MV-4-11 (cell line): Measurements from ENCODE around the gene LIME1.
"Not testable (repeated sequence)": the region's sequence is repeated elsewhere in the genome, so short reads cannot be mapped to it uniquely, and the experiment has no call there.

ENCODE experiments used
- DNase-seq: peaks from one replicate; lab custom pipeline; 2025; lab: John Stamatoyannopoulos, UW

LIME1 gene

GRCh38 chr20:63707558-63708300 is 28.7 kb upstream of the LIME1 start, which contains the start of the genes ARFRP1 and ZGPAT:
ARFRP1 (minus strand) TSS chr20:63707976; CDS start chr20:63707091, 885 bp downstream.
ZGPAT (plus strand) TSS chr20:63708039; CDS start chr20:63708581, 542 bp downstream.
- DNase-seq = peak; percentile 82

- DNase-seq = no peak
Observed at GRCh38 chr20:63708301-63709148, 27.9 kb upstream of the LIME1 start.

- DNase-seq = no peak
Observed at GRCh38 chr20:63709149-63709527, 27.3 kb upstream of the LIME1 start.

DNA sequence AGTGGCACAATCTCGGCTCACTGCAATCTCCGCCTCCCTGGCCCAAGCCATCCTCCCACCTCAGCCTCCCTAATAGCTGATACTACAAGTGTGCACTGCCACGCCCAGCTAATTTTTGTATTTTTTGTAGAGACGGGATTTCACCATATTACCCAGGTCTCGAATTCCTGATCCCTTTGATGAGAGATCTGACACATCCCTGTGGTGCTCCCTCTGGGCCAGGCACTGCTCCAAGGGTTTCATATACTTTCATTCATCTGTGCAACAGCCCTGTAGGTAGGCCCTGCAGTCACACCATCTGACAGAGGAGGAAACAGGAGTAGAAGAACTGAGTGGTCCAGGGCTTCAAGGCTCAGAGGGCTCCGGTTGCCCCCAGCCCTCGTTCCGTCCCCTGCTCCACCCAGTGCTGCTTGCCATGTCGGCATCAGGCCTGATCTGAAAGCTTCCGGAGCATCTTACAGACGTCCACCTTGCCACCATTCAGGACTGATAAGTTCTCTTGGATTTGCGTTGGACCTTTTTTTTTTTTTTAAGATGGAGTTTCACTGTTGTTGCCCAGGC is 25.3 kb upstream of the LIME1 start:
- DNase-seq = no peak

- no peak for DNase-seq
Observed at GRCh38 chr20:63712191-63712590, 24.3 kb upstream of the LIME1 start.

- no peak for DNase-seq
Observed at GRCh38 chr20:63714858-63715257, 21.6 kb upstream of the LIME1 start.

DNA sequence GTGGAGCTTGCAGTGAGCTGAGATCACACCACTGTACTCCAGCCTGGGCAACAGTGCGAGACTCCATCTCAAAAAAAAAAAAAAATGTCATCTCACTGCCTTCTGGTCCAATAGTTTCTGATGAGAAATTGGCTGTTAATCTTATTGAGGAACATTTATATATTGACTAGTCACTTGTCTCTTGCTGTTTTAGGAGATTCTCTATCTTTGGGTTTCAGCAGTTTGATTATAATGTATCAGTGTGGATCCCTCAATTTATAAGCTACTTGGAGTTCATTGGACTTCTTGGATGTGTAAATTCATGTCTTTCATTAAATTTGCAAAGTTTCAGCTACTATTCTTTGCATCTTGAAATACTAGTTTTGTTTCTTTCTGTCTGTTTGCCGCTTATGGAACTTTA is 17.5 kb upstream of the LIME1 start:
- no peak for DNase-seq

DNA sequence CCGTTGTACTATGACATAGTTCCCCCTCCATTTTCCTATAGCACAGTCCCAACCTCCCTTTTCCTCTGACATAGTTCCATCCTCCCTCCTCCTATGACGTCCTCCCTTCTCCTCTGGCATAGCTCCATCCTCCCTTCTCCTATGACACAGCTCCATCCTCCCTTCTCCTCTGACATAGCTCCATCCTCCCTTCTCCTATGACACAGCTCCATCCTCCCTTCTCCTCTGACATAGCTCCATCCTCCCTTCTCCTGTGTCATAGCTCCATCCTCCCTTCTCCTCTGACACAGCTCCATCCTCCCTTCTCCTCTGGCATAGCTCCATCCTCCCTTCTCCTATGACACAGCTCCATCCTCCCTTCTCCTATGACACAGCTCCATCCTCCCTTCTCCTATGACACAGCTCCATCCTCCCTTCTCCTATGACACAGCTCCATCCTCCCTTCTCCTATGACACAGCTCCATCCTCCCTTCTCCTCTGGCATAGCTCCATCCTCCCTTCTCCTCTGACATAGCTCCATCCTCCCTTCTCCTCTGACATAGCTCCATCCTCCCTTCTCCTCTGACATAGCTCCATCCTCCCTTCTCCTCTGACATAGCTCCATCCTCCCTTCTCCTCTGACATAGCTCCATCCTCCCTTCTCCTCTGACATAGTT is 13.4 kb upstream of the LIME1 start:
- DNase-seq = not testable (repeated sequence)

DNA sequence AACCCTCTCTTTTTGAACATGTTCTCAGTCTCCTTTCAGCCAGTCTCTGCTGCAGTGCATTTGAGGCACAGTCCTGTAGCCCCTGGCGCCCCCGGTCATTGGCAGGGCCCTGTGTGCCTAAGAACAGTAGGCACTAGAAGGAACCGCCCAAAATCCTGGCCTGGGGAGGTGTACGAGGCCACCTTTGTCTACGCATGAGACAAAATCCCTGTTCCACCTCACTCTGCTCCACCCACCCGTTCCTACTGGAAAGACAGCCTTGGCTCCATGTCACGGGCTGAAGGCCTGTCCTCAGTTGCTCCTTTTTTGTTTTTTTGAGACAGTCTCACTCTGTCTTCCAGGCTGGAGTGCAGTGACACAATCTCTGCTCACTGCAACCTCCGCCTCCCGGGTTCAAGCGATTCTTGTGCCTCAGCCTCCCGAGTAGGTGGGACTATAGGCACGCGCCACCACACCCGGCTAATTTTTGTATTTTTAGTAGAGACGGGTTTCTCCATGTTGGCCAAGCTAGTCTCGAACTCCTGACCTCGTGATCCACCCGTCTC is 6.2 kb upstream of the LIME1 start:
- not testable (repeated sequence) for DNase-seq

DNA sequence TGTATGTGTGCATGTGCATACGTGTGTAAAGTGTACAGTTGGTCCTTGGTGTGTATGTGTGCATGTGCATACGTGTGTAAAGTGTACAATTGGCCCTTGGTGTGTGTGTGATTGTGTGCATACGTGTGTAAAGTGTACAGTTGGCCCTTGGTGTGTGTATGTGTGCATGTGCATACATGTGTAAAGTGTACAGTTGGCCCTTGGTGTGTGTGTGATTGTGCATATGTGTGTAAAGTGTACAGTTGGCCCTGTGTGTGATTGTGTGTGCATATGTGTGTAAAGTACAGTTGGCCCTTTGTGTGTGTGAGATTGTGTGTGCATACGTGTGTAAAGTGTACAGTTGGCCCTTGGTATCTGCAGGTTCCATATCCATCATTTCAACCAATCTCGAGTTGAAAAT is 5.1 kb upstream of the LIME1 start:
- no peak for DNase-seq

GRCh38 chr20:63732118-63733095 is 4.1 kb upstream of the LIME1 start:
- no peak for DNase-seq

DNA sequence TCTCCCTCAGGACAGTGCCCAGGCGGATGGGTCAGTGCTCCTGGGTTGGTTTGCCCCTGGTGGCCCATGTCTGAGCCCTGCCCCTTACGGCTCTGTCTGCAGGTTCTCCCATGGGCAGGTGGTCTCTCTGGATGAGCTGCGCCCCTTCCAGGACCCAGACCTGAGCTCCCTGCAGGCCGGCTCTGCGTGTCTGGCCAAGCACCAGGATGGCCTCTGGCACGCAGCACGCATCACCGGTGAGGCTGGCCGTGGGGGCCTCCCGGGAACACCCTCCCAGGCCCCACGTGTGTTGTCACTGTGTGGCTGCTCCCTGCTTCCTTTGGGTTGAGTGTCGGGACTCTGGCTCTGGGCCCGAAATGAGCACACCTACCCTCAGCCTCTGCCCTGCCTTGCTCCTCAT is 3.3 kb upstream of the LIME1 start:
- DNase-seq = no peak

DNA sequence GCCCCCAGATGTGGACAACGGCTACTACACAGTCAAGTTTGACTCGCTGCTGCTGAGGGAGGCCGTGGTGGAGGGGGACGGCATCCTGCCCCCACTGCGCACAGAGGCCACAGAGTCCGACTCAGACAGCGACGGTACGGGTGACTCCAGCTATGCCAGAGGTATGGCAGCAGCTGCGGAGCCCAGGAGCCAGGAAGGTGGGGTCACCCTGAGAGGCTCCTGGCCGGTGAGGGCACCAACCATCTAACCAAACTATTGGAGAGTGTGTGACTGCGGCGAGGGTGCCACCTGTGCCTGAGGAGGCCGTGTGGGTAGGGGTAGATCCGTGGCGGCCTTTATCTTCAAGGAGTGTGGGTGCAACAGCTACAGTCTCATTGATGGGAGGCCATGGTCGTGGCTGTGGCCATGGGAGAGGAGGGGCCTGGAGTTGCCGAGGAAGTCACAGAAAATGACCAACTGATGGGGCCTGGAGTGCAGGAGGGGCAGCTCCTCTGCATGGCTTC is 2.8 kb upstream of the LIME1 start:
- no peak for DNase-seq

GRCh38 chr20:63734111-63734945 is 2.1 kb upstream of the LIME1 start:
- no peak for DNase-seq

GRCh38 chr20:63734946-63735858 is 1.3 kb upstream of the LIME1 start:
- DNase-seq = no peak

- DNase-seq = no peak
Observed at GRCh38 chr20:63736893-63737694, 630 bp downstream of the LIME1 start.

GRCh38 chr20:63737695-63737944 is 1.2 kb downstream of the LIME1 start:
- no peak for DNase-seq
